Inflammatory macrophage treated with lipopolysaccharide for 1 hour (primary cell): ENCODE results near the gene ROPN1B.
"Not testable (repeated sequence)": the region's sequence is repeated elsewhere in the genome, so short reads cannot be mapped to it uniquely, and the experiment has no call there.

Experiments used
- DNase-seq, 2 donors: peaks; one replicate each; pipeline ENCODE4 v3.0.0-alpha.2; 2020 to 2022

Gene ROPN1B

DNA sequence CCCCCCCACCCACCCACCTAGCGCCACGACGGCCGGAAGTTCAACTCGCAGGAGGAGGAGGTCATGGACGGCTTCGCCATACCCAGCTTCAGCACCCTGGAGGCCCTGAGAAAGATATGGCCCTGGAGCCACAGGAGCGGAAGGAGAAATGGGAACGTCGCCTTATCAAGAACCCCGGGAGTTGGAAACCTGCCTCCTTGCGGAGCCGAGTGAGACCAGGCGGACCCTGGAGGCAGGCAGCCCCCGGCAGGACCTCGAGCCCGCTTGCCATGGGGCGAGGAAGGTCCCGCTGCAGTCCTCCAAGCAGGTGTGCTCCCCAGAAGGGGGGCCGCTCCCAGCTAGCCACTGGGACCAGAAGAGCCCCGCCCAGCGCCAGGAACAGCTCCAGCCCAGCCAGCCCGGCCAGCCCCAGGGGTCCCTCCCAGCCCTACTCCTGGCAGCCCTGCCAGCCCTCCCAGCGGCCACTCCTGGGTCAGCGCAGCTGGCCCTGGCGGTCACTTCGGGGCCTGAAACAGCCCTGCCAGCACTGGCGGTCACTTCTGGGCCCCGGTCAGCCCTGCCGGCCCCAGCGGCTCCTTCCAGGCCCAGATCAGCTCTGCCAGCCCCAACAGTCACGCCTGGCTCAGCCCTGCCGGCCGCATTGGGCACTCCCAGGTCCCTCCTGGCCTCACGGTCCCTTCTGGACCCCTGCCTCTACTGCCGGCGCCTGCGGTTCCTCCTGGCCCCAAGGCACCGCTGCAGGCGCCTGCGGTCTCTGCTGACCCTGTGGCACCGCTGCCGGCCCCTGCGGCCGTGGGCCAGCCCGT, 10.3 kb upstream of the ROPN1B start:
- no peak for DNase-seq

GRCh38 chr3:125959317-125960065, 9.5 kb upstream of the ROPN1B start:
- DNase-seq = no peak

GRCh38 chr3:125960066-125960424, 8.9 kb upstream of the ROPN1B start:
- DNase-seq = no peak

- no peak for DNase-seq
Measured at GRCh38 chr3:125960456-125961288, 8.3 kb upstream of the ROPN1B start.

DNA sequence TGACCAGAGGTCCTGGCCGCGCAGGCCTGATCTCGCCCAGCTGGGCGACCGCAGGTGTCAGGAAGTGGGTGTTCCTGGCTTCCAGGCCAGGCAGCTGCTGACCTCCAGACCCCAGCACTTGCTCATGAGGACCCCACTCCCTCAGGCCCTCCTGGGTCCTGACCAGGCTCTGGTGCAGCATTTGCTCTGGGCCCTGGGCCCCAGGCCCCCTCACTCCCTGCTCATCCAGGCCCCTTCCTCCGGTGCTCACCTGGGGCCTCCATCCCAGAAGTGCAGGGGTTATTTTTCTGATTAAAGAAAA, 7.7 kb upstream of the ROPN1B start:
- DNase-seq = no peak

DNA sequence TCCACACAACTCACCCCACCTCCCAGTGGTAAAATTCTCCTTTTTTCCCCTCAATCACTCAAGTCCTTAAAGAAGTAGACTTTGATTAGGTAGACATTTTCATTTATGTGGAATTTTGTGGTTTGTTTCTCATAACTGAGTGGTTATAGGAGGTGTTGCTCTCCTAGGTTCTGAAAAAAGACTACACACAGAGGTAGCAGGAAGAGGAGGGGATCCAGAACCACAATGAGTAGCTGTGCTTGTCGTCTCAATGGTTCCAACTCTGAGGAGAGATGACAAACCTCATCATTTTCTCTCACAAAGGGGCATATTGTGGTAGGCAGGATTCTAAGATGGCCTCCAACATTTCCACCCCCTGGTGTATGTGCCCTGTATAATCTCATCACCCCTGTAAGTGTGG, 5.1 kb upstream of the ROPN1B start:
- not testable (repeated sequence) for DNase-seq

DNA sequence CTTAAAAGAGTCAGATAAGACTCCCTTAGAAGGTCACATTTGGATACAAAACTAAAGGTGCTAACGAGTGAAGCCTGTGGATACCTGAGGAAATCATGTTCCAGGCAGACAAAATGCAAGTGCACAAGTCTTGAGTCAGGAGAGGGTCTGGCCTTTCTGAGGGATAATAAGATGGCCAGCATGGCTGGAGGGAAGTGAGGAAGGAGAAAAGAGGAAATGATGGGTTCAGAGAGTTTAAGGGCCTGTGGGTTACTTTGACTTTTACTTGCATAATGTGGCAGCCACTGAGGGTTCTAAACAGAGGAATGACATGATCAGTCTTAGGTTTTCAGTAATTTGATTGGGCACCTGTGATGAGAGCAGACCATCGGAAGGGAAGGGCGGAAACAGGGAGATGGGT, 3.5 kb upstream of the ROPN1B start:
- DNase-seq = no peak

GRCh38 chr3:125967156-125967555, 1.8 kb upstream of the ROPN1B start:
- no peak for DNase-seq

DNA sequence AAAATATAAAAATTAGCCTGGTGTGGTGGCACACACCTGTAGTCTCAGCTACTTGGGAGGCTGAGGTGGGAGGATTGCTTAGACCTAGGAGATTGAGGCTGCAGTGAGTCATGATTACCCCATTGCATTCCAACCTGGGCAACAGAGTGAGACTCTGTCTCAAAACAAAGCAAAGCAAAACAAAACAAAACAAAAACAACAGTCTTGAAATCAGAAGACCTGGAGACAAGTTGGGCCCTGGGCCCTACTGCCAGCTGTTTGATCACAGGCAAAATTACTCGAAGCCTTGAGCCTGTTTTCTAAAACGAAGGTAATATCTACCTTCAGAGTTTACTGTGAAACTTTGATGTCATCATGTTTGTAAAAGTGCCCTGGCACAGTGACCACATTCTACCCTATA, 857 bp upstream of the ROPN1B start:
- DNase-seq = not testable (repeated sequence)

GRCh38 chr3:125971997-125972944, 3.3 kb downstream of the ROPN1B start:
- peak; percentile 24 to 34 for DNase-seq

DNA sequence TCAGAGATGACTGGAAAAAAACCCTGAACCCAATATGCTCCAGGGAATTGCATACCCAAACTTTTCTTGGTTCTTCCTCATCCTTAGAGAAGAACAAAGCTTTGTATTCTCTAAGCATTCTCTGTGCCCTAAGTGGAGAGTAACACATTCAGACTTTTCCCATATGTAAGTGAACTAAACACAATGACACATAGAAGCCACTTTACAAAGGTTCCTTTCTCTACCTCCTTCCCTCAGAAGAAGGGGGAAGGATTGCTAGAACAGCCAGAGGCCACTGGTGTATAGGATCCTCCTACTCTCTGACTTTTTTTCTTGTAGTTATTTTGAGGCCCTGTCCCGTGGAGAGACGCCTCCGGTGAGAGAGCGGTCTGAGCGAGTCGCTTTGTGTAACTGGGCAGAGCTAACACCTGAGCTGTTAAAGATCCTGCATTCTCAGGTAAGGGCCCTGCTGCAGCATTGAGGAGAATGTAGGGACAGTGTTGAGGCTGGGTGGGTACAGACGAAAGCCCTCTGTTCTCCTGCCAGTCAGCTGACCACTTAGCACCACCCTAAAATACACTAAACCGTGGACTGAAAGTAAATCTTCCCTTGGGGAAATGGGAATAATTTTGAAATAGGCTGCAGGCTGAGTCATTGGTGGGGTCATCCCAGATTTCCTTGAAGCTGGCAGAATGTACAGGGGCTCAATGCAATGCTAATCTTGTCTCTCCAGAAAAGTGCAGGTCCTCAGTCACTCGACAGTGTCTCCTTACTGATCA, 6.4 kb downstream of the ROPN1B start:
- DNase-seq = not testable (repeated sequence)

DNA sequence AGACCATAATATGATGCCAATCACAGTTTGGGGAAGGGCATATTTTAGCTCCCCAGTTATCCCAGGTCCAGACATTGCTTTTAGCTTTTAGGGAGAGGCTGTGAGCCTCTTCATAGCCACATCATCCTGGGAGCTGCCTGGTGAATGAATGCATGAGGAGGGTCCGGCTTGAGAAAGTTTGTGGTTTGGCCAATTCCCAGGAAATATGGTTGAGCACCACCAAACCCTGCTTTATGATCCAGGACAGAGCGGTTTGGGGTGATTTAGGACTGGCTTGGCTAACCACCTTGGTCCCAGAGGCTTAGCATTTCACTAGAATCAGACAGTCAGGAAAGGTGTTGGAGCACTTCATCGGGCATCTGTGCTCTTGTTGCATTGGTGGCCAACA, 7.0 kb downstream of the ROPN1B start:
- DNase-seq = not testable (repeated sequence)

- DNase-seq = not testable (repeated sequence)
Measured at GRCh38 chr3:125977104-125977503, 8.1 kb downstream of the ROPN1B start.

DNA sequence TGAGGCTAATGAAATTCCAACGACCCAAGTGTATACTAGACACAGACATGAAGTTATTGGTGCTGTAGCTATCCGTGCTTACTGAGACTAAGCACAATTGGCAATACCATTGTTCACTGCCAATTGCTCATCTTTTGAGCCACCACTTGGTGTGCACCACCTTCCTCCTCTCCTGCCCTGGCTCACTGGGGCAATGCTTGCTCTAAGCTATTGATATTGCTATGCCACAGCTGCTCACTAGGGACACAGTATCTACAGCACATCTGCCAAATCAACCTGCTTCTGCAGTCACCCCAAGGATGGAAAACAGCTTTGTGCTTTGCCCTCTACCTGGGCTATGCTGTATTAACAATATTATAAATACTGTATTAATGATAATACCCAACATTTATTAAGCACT, 16.0 kb downstream of the ROPN1B start:
- not testable (repeated sequence) for DNase-seq

GRCh38 chr3:125990253-125990970, 21.4 kb downstream of the ROPN1B start:
- peak; percentile 47 to 69 for DNase-seq

GRCh38 chr3:125996751-125997150, 27.8 kb downstream of the ROPN1B start:
- DNase-seq = not testable (repeated sequence)

DNA sequence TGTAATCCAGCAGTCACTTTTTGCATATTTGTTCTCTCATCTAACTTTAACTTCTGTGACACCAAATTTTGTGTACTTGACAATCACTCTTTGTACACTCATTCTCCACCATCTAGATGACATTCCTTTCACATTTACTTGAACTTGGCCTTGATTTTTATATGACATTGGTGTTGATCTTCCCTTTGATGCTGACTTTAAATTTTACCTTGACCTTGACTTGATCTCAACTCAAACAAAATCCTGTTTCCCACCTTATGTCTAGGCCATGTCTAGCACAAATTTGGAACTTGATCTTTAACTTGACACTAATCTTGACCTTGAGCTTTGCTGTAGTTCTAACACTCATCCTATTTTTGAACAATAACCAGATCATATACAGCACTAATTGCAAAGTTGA, 33.2 kb downstream of the ROPN1B start:
- no peak for DNase-seq

- no peak for DNase-seq
Measured at GRCh38 chr3:126003447-126004190, 34.6 kb downstream of the ROPN1B start.

GRCh38 chr3:126004217-126004616, 35.2 kb downstream of the ROPN1B start:
- DNase-seq = no peak

DNA sequence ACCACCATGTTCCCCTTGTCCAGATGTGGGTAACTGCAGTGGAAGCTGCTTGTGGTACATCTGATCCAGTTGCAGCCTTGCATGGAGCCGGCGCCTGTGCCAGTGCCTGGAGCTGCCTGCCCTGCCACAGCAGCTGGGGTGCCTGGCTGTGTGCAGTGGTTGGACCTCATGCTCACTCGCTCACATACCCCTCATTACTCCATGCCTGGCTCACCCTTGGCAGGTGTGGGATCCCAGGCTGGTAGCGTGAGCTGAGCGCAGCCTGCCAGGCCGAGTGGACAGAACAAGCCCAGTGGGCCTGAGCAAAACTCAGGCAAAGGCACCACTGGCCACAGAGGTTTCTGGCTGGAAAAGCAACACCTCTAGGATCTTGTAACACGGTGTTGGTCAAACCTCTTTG, 35.7 kb downstream of the ROPN1B start:
- DNase-seq = no peak
